HG03139 (cell line): Measurements from ENCODE around the gene CIDEB.

Source experiments
- ATAC-seq: cut with Tn5 transposase; IDR thresholded peaks from one replicate; pipeline ENCODE4 v1.9.1; 2021; ENCODE audit not compliant: unreplicated experiment

CIDEB gene

DNA sequence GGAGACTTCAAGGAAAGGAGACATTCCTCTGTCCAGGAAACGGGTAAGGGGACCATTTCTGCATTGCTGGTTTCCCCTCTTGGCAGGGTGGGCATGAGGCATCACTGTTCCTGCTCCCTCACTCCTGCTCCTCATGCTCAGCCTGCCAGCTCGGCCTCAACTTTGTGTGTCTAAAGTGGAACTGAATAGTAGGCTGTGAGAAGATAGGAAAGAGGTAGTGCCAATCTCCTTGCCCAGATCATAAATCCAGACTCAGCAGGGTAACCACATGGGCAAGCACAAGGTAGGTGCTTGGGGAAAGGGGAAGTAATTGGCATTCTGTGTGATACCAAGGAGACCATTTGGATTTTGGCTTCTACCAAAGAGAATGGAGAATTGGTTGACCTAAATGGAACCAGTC, 6.1 kb upstream of the CIDEB start:
- ATAC-seq: no peak

DNA sequence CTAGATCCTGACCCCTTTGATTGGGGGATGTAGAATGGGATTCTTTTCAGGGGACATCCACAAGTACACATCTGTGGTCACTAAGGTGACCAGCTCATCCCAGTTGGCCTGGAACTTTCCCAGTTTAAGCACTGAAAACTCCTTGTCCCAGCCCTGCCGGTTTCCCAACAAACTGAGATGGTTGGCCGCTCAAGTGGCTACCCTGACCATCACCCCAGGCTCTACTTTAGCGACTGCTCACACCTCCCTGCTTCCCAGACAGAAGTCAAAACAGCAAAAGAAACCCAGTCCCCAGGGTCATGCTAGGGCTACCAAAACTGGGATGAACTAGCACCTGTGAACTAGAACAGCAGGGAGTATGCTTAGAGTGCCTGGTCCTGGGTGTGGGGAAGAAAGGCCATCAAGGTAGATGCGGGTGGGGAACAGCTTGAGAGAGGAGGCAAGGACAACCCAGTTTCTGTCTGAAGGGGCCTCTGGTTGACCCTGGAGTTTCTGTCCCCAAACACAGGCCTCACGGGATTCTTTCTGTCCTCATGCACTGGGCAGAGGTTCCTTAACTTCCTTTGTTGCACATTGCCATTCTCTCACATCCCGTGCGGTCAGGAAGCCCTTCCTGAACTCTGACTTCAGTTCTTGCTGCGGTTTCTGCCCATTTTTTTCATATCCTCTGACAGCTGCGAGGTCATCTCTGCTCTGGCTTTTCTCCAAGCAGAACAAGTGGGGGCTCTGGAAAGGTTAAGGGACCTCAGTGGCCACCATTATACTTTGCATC, 5.1 kb upstream of the CIDEB start:
- ATAC-seq: no peak

DNA sequence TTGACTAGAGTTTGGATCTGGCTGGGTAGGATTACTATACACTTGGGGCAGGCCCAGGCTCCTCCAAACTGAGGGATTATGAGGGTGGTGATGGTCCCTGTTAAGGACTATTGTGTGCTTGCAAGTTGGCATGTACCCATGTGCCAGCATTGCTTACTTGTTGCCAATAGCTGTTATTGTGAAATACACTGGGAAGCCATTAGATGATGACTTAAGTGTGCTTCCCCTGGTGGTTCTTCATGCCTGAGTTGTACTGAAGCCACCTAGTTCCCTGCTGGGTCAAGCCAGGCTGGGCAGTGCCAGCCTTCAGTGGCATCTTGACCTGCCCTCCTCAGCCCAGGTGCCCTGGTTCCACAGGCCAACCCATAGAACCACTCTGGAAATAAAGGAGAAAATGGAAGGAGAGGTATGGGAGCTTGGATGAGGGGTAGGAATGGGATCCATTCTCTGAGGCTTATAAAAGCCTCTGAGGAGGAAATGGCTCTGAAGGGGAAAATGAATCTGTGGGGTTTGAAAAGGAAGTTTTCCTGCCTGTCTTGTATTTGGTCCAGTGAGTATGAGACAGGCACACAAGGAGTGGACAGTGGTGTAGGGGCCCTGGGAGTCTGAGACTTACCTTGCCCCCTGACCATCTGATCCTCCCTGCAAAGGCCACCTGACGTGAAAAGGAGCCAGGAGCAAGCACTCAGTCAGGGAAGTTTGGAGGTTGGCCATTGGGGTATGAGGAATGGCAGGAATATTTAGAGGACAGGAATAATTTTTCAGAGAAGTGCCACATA, 4.2 kb upstream of the CIDEB start:
- no peak for ATAC-seq

DNA sequence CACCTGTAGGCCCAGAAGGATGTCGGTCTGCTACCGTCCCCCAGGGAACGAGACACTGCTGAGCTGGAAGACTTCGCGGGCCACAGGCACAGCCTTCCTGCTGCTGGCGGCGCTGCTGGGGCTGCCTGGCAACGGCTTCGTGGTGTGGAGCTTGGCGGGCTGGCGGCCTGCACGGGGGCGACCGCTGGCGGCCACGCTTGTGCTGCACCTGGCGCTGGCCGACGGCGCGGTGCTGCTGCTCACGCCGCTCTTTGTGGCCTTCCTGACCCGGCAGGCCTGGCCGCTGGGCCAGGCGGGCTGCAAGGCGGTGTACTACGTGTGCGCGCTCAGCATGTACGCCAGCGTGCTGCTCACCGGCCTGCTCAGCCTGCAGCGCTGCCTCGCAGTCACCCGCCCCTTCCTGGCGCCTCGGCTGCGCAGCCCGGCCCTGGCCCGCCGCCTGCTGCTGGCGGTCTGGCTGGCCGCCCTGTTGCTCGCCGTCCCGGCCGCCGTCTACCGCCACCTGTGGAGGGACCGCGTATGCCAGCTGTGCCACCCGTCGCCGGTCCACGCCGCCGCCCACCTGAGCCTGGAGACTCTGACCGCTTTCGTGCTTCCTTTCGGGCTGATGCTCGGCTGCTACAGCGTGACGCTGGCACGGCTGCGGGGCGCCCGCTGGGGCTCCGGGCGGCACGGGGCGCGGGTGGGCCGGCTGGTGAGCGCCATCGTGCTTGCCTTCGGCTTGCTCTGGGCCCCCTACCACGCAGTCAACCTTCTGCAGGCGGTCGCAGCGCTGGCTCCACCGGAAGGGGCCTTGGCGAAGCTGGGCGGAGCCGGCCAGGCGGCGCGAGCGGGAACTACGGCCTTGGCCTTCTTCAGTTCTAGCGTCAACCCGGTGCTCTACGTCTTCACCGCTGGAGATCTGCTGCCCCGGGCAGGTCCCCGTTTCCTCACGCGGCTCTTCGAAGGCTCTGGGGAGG, 3.1 kb upstream of the CIDEB start, which contains the start of gene LTB4R:
LTB4R (plus strand) TSS at position 857 of the 959 bp plus-strand sequence. CDS start 4,150 bp downstream, outside the sequence.
- peak; percentile 49 for ATAC-seq

DNA sequence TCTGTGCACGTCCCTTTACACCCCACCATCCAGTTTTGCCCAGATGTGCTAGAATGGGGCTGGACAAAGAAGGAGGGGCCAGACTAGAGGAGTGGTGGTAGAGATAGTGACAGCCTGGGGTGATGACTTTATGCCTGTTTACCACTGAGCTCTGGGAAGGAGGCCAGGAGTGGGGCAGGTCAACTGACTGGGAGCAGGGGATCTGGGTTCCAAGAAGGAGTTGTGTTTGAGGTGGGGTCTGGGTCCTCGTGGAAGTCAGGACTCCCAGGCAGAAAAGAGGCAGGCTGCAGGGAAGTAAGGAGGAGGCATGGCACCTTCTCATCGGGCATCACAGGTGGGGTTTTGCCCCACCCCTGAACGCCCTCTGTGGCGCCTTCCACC, 2.5 kb upstream of the CIDEB start:
- ATAC-seq: no peak

DNA sequence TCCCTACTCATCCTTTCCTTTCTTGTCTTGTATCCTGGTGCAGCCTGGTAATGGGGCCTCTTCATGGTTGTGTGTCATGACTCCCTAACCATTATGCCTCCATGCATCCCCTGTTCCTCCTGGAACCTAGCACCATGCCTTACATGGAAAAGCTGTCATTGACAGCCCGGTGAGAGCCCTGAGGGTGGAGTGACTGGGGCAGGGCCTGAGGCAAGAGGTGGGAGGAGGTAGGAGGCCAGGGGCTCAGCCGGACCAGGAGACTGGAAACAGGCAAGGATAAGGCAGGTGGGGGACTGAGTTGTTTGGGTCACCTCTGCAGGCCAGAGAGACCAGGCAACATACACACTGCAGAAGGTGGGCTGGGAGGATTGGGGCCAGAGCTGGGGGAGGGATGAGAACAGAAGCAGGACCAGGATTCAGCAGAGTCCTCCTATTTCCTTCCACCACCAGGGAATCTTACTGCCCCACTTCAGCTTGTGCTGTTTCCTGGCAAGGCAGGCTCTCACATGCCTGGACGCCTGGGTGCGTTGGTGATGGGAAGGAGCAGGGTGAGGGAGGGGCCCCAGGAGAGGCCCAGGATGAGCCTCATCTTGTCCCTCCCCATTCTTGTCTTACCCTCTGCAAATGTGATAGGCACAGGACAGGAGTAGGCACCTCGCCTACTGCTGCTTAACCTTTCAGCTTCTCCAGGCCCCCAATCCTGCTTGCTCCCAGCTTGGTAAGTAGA, 1.9 kb upstream of the CIDEB start, which contains the start of gene LTB4R2:
LTB4R2 (plus strand) TSS at position 603 of the 727 bp plus-strand sequence. CDS start 525 bp downstream, outside the sequence.
- no peak for ATAC-seq

DNA sequence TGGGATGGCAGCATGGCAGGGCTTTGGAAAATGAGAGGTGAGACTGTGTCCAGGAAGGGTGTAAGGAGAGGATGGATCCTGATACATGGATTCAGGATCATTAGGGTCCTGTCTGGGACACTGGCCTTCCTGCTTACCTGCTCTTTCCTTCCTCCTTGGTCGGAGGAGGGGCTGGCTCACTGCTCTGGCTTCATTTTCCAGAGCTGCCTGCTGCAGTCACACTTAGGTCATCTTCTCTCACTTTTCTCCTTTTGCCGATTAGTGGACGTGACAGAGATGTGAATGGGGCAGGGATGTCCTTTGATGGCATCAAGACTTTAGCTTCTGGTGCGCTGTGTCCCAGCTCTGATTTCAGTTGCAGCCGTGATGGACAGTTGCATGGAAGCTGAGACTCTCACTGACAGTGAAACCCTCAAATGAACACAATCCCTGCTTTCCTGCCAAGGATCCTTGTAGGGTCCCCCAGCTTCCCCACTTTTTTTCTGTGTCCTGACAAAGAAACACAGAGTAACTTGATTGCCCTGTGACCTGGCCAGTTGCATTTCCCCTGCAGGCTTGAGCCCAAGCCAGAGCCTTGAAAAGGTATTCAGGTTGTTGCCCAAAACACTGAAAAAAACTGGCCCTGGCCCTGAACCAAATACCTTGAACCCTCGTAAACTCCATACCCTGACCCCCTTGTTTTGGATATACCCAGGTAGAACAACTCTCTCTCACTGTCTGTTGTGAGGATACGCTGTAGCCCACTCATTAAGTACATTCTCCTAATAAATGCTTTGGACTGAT, 756 bp upstream of the CIDEB start:
- no peak for ATAC-seq

DNA sequence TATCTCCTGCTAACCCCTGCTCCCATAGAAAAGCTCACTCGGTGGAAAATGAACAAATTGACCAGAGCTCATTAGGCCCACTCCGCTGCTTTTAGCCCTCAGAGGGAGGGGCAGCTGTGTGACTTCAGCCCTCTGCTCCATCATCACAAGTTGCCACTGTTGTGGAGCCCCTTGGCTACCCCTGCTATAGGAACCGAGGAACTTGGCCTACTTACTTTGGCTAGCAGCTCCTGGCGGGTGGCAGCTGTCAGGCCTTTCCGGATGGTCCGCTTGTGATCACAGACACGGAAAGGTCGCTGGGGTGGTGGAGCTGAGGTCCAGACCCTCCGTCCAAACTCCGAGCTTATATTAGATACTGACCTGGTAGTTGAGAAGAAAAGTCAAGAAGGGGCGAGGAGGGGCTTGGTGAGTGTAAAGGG, 612 bp downstream of the CIDEB start:
- no peak for ATAC-seq

DNA sequence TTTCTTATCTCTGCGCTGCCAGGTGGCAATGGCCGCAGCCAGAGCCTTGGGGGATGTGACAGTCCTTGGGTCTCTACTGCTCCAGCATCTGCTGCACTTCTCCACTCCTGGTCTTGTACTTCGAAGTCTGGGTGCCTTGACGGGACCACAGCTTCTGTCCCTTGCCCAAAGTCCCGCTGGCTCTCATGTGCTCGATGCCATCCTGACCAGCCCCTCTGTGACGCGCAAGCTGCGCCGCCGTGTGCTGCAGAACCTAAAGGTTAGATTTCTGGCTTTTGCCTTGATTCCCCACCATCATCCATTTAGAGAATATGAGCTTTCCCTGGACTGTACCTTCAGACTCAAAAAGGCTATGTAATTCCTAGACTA, 3.8 kb downstream of the CIDEB start:
- ATAC-seq: no peak

DNA sequence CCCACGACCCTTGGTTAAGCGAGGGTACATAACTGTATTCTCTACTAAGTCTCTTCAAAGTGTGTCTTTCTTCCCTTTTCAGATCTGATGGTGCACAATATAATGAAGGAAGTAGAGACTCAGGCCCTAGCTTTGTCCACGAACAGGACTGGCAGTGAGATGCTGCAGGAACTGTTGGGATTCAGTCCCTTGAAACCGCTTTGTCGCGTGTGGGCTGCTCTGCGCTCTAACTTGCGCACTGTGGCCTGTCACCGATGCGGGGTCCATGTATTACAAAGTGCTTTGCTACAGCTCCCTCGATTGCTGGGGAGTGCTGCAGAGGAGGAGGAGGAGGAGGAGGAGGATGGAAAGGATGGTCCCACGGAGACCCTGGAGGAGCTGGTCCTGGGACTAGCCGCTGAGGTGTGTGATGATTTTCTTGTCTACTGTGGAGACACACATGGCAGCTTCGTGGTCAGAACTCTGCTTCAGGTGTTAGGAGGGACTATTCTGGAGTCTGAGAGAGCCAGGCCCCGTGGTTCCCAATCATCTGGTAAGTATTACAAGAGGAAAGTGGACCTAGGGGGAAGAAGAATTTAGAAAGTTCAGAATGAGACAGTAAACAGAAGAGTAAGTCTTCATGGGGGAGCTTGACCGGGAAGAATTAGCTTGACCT, 7.3 kb downstream of the CIDEB start:
- no peak for ATAC-seq

DNA sequence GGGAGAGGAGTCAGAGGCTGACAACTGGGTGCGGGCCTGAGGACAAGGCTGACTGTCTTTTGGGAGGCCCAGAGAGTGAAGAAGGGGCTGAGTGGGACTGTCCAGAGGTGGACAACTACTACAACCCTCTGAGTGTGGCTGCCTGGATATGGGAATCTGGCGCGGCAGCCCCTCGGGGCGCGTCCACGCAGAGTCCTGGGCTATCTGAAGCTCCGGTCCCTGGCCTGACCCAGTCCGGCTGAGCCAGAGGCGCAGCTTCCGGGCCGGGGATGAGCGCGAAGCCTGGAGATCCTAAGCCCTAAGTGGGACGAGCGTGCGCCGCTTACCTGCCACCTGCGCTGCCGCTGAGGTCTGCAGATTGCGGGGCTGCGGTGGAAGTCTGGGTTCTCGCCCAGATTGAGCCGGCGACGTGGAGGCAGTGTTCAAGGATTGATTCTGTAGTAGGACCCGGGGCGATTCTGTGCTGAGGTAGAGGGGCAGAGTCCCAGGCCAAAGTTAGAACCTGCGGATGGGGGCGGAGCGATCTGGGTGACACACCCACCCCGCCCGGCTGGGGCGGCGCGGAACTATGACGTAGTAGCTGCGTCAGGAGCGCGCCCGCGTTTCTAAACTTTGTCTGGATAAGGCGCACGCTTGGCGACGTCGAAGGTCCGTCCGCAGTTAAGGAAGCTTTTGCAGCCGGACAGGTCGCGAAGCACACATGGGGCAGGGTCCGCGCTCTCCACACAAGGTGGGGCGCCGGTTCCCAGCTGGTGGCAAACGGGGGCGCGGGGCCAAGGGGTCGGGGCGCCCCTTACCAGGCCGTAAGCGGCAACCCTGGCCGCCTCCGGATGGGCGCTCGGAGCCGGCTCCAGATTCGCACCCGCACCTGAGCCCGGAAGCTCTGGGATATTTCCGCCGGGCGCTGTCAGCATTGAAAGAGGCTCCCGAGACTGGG, 8.3 kb downstream of the CIDEB start, which contains the start of the genes DHRS1 and NOP9:
DHRS1 (minus strand) TSS at position 526 of the 937 bp plus-strand sequence. CDS start 674 bp downstream, outside the sequence.
NOP9 (plus strand) TSS at position 596 of the 937 bp plus-strand sequence; CDS start at position 701, 105 bp downstream.
- ATAC-seq: peak; percentile 46

DNA sequence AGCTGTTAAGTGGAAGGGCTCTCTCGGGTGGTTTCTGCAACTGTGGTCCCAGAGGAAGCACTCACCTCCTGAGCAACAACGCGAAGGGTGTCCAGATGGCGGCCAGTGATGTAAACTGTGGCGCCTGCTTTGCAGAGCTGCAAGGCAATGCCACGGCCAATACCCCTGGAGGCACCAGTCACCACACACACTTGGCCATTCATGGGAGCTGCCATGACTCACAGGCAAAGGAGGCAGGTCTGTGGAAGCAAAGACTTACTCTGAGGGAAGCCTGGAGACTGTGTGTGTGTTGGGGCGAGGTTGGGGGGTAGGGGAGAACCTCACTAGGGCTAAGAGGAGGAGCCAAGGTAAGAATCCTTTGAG, 8.9 kb downstream of the CIDEB start:
- no peak for ATAC-seq

DNA sequence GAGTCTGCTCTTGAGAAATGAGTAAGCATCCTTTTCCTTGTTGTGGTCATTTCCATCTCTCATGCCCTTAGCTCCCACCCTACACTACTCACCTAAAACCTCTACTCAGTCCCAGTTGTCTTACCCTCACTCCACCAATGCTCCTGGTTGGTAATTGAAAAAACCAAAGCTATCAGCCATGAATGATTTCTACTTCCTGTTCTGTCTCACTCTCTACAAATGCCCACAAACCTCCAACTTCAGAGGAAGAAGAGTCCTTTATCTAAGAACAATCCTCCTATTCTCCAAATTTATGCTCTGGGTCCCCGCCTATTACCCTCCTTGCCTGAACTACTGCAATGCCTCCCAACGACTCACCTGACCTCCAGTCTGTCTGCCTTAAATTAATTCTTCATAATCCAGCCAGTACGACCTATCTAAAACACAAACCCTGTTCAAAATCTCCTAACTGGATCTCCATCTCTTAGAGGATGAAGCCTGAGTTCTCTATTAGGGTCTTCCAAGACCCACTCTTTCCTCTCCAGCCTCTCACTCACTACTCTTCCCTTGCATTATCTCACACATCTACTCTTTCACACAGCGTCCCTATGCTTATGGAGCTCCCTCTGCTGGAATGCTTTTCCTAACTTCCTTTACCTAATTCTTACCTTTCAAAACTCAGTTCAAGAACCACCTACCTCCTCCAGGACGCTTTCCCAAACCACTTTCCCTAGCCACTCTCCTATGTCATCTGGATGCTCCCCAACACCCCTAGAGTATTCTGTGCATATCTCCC, 10.4 kb downstream of the CIDEB start:
- peak; percentile 22 for ATAC-seq

DNA sequence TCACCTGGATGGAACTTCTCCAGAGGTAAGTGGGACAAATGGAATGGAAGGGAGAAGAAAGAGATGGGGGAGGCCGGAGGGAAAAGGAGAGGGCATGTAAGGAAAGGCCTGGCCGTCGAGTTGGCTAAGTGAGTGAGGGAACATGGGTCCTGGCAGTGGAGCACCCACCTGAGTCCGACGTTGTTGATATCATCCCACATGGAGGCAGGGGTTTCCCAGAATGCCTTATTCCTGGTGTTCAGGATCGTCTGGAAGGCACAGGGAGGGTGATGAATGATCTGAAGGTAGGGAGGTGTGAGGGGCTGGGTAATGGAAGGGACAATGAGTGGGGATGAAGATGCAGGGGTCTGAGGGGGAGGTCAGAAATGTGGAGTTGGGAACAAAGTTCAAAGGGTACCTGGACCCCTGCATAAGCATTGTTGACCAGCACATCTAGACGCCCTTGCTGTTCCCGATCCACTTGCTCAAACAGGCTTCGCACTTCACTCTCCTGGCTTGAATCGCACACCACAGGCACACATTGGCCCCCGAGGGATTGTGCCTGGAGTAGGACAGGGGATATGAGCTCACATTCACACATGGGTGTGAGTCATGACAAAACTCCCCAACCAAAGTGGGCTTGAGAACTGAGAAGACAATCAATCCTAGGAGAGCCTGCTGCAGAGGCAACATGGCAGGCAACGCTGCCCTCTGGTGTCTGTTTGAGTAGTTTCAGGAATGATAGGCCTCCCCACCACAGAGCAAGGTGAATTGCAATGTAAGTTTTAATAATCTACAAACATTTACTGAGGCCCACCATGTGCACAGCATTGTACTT, 11.2 kb downstream of the CIDEB start:
- peak; percentile 51 for ATAC-seq

DNA sequence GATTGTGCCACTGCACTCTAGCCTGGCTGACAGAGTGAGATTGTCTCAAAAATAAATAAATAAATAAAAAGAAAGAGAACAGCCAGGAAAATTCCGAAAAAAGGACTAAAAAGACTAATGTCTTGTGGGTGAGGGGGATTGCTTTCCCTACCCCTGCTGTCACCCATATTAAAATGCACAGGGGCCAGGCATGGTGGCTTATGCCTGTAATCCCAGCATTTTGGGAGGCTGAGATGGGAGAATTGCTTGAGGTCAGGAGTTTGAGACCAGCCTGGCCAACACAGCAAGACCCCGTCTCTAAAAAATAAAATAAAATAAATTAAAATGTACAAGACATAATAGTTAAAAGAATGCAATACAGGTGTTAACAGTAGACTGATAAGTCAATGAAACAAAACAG, 14.3 kb downstream of the CIDEB start:
- ATAC-seq: no peak

DNA sequence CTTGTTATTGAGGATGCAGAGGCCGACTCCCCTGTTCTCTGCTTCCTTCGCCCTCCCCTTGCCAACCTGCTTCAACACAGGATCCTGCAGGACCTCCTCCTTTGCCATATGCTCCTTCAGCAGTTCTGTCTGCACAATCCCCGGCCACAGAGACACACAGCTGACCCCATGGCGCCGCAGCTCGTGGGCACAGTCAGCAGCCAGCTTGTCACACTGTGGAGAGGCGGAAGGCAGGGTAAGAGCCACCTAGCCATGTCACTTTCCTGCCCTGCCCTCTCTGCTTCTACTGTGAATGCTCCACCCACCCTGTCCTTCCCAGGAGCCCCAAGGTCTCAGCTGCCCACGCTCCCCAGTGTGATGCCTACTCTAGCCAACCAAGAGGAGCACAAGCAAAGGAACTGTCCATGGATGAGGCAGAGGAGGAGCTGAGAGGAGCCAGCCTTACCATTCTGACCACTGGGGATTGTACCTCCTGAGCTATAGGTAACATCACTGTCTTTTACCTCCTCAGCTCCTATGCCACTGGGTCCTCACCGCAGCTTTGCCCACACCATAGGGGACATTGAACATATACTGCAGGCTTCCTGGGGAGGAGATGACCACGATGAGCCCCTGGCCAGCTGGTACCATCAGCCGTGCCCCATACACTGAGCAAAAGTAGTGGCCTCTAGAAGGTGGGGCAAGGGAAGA, 15.5 kb downstream of the CIDEB start:
- no peak for ATAC-seq
